NCI-H146 (cell line): ENCODE measurements around the gene SLCO4A1.

Experiments
- DNase-seq: peaks from one replicate; lab custom pipeline; 2025; lab: John Stamatoyannopoulos, UW

SLCO4A1 gene

DNA sequence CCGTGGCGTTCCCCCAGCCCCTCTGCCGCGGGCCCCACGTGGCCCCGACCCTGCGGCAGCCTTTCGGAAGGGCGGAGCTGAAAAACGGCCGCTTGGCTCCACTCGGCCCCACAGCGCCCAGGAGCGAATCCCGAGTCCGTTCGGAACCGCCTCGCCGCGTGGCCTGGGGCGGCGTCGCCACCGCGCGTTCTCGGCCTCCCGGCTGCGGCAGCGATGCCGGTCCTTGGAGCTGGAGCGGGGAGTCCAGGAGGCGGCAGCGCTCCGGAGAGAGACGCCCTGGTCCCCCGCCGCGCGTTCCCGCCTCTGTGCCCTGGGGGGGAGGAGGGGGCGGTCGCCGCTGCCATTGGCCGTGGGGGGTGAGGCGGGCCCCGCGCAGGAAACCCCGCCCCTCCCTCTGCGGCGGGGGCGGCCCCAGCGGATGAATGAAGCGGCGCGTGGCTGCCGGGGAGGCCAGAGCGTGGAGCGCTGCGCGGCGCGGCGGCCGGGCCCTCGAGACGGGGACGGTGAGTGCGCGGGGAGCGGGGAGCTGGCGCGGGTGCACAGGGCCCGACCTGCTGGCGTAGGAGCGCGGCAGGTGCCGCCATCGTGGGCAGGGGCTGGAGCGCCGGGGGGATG, at the start of gene SLCO4A1:
TSS of gene SLCO4A1 (plus strand) at position 453 of the 615 bp plus-strand sequence. CDS start 13,952 bp downstream, outside the sequence.
- DNase-seq: peak; percentile 73

GRCh38 chr20:62592506-62593177, 49.7 kb upstream of the SLCO4A1 start:
- DNase-seq: no peak

GRCh38 chr20:62593616-62594015, 48.7 kb upstream of the SLCO4A1 start:
- no peak for DNase-seq

DNA sequence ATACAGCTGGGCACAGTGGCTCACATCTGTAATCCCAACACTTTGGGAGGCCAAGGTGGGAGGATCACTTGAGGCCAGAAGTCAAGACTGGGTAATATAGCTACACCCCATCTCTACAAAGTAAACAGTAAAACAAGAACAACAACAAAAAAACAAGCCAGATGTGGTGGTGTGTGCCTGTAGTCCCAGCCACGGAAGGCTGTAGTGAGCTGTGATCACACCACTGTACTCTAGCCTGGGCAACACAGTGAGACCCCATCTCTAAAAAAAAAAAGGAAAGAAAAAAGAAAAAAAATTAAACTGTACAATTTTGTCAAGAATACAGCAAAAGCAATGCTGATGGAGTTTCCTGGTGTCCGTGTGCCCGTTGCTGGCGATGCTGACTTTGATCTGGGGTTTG, 47.2 kb upstream of the SLCO4A1 start:
- DNase-seq: no peak

GRCh38 chr20:62595491-62595890, 46.8 kb upstream of the SLCO4A1 start:
- DNase-seq: no peak

DNA sequence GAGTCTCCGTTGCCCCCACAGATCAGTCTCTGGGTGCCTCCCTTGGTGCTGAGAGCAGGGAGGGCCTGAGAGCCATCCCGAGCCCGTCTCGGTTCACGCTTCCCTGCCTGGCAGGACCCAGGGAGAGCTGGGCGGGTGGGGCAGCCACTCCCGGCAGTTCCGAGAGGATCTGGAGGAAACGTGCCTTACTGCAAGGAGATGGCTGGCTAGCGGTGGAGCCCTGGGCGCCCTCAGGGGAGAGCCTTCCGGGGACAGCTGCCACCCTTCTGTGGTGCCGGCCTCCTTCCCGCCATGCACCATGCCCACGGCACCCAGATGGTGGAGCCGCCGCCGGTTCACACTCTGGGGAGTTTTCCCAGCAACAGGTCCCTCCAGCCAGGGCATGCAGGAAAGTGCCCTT, 45.8 kb upstream of the SLCO4A1 start:
- DNase-seq: no peak

GRCh38 chr20:62596921-62597320, 45.4 kb upstream of the SLCO4A1 start:
- DNase-seq: no peak

DNA sequence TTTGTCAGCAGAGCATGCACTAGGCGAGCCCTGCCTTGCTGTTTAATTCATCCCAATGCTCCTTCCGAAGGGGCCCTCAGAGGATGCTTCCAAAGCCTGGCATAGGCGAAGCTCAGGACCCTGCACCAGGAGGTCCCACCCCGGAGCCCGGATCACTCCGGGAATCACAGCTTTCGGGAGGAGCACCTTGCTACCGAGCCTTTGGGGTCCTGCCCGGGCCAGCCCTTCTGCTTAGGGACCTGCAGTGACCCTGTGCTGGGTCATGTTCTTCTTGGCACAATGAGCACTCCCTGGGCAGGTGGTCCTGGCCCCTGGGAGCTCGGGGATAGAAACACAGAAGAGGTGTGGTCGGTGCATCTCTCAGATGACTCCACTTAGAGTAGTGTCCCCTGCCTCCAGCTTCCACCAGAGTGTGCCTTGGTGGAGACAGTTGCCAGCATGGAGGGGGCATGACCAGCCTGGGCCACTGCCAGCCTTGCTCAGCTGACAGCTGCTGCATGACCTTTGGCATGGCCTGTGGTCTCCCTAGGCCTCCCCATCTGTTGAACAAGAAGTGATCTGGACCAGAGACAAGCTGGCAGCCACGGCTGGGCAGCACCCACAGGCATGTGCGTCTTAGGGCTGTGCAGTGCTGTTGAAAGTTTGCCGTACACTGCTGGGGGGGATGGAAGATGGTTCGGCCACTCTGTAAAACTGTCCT, 44.7 kb upstream of the SLCO4A1 start:
- DNase-seq: no peak

- DNase-seq: peak; percentile 4
Measured at GRCh38 chr20:62598761-62599194, 43.5 kb upstream of the SLCO4A1 start.

DNA sequence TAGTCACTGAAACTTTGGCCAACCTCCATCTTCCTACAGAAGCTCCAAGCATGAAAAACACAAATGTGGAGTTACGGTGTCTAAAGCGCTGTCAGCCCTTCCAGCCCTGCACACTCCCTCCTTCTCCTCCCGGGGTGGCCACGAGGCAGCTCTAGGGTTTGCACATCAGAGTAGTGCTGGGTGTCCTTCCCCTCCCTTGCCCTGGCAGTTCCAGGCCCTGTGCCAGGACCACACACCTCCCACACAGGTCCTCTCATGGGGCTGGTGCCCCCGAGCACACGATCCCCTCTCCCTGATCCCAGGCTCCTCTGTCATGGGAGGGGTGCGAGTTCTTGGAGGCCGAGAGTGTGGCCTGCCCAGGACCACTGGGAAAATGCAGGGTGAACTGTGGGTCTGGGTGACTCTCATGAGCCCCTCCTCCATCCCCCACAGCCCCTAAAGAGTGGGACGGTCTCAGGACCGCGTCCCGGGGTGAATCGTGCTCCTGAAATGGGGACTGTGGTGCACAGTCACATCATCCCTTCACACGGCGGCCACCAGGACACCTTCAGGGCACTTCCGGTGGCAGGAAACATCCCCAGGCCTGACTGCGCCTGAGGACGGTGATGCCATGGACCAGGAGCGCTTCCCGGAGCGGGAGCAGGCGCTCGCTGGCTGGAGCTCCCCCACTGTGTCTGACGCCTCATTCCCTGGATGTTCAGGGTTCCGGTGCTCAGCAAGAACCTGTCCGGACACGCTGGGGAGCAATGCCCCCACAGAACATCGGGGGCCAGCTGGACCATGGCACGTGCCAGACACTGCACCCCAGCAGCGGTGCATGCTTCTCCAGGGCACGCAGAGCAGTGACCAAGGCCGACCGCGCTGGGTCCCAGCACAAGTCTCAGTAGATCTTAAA, 42.8 kb upstream of the SLCO4A1 start:
- DNase-seq: no peak

- DNase-seq: no peak
Measured at GRCh38 chr20:62601172-62601571, 41.1 kb upstream of the SLCO4A1 start.

- DNase-seq: no peak
Measured at GRCh38 chr20:62601714-62602113, 40.6 kb upstream of the SLCO4A1 start.

DNA sequence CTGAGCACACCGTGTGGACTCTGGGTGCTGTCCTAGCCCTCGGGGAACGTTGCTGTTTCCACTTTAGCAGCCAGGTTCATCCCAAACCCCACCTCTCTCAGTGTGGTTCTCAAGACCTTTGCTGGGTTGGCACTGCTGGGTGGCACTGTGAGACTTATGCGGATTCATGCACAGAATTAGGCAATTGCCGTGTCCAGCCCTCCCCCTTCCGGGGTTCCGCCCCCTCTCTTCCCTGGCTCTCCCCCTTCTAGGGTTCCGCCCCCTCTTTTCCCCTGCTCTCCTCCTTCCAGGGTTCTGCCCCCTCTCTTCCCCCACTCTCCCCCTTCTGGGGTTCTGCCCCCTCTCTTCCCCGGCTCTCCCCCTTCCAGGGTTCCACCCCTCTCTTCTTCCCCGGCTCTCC, 39.8 kb upstream of the SLCO4A1 start:
- no peak for DNase-seq

DNA sequence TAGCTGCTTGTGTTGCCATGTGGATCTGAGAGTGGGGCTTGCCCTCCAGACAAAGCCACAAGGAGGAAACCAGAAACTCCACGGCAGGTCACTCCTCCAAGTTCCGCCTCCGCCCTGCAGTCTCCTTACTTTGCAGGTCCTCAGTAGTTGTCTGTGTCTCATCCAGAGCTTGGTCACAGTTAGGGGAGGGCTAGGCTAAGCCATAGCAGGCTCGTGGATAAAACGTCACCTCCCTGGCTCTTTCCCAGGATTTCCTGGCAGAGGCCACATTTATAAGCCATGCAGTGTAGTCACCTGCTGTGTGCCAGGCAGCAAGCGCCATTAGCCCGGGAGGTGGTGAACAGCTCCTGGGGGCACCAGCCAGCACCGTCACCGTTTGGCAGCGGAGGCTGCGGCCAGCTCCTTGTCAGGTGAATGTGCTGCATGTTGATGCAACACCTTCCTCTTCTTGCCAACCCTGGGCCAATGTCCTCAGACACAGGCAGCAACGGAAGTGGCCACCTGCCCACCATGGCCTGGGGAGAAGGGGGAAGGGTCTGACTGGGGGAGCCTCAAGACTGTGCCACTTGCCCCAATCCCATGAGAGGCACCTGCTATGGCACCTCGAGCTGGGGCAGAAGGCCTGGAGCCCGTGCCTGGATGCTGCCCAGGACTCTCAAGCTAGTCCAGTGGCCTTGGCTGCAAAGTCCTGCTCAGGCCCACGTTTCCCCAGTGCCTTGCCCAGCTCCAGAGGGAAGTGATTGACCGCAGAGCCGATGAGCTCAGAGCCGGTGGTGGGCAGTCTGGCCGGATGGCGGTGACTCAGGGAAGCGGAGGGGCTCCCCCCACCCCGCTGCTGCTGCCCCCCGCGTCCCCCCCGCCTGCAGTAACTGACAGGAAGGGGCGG, 39.0 kb upstream of the SLCO4A1 start:
- no peak for DNase-seq

DNA sequence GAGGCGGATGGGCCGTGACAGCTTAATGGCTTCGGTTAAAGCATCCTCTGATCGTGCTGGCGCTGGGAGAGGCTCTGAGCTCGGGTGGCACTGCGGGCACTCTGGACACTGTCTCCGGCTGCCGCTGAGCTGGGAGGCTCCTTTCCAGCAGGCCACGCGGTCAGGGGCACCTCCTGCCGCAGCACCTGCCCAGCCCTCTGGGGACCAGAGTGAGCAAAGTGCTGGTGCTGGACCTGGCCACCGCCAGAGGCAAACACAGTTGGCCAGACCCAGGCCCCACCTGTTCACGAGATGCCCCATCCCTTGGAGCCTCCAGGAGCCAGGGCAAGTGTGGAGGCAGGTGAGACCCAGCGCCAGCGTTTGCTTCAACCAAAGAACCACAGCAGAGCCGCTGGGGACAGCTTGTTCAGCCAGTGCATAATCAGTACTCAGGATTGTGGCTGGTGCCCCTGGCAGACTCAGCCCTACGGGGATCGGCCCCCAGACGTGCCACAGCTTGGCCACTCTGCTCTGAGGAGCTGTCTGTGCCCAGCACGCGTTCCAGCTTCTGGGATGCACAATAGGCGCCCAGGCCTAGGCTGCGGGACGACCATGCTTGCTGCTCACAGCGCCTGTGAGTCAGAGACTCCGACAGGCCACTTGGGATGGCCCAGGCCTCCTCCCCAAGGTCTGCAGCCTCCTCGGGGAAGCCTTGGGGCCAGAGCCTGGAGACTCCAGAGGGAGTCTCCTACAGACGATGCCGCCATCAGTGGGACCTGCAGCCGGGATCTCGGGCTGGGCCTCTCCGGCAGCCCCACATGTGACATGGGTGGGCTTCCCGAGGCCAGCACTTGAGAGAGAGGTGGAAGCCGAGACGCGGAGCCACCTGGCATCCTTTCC, 38.2 kb upstream of the SLCO4A1 start:
- DNase-seq: no peak

GRCh38 chr20:62604796-62605195, 37.5 kb upstream of the SLCO4A1 start:
- DNase-seq: no peak

DNA sequence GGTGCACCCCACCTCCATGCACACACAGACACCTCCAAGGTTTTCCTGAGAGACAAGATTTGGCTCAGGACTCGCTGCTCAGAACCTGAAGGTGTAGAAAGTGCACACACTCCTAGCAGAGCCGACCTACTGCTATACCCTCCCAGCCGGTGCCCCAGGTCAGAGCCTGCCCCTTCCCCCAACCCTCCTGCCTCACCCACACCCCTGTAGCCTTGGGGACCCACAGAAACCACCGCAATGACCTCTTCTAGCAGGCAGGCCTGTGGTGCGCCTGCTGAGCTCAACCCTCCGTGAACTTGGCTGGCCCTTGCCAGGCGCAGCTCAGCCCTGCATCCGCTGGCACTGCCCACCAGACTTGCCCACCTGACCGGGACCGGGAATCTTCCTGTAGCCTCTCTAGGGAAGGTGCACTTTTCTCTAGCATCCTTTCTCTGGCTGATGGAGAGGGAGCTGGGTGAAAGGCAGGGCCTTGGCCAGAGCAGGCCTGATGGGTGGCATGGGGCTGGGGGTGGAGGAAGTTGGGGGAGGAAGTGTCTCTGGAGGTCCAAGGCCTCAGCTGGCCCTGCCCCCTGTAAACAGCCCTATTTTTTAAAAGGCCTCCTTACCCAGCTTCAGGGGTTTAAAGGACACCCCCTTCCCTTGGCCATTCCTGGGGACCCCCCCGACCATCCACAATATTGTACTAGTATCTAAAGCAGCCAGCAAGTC, 36.9 kb upstream of the SLCO4A1 start:
- DNase-seq: no peak

DNA sequence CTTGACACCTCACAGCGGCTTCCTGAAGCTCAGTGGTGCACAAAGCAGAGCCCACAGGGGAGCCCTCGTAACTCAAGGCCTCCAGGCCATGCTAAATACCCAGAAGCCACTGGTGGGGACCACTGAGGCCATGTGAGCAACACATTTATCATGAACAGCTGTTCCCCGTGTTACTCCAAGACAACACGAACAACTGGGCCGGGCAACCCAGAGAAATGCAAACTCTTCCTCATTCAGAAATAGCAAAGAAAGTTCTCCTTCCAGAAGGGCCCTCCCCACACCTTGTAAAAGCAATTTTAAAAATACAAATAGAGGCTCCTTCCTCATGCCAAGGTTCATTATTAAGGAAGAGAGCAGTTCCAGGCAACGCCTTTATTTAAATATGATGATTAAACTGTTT, 36.3 kb upstream of the SLCO4A1 start:
- DNase-seq: no peak

- DNase-seq: peak; percentile 7
Measured at GRCh38 chr20:62606551-62607201, 35.6 kb upstream of the SLCO4A1 start.
